GM12878 (cell line): ENCODE data around the gene ETNPPL. TPM values are rescaled to one million over a fixed set of nuclear protein-coding genes. Genes with fewer than 3 reads are reported as not detected.

ENCODE experiments used
- ATAC-seq: fragments of 200-7000 bp; cut with Tn5 transposase; 3 replicates; pipeline ENCODE4 v1.9.1; 2020; ENCODE audit warnings: mild to moderate bottlenecking, moderate library complexity
- BruUV-seq: library from RNA; stranded (reverse); fragments of 400-500 nt; replicated peaks from 2 replicates; lab custom pipeline; 2021; lab: Mats Ljungman, UMichigan
- CTCF ChIA-PET: fragments of 300-600 bp; sonication (Branson Sonifier 250); formaldehyde crosslinking; extraction: SDS; loops from one replicate; lab custom pipeline; 2021; ENCODE audit warnings: inconsistent platforms; lab: Yijun Ruan, JAX
- POLR2A ChIA-PET: fragments of 350-600 bp; formaldehyde crosslinking; extraction: SDS; loops from one replicate; lab custom pipeline; 2021; ENCODE audit warnings: inconsistent platforms; lab: Charles Lee
- RAD21 ChIA-PET: fragments of 300-600 bp; sonication (Branson Sonifier 250); formaldehyde crosslinking; loops from one replicate; lab custom pipeline; 2023; ENCODE audit warnings: antibody characterized with exemption; ENCODE audit not compliant: unreplicated experiment; lab: Charles Lee
- SMC1A ChIA-PET: fragments of 300-600 bp; sonication (Branson Sonifier 250); formaldehyde crosslinking; loops from one replicate; lab custom pipeline; 2023; ENCODE audit not compliant: unreplicated experiment, uncharacterized antibody; lab: Charles Lee
- DNase-seq: peaks from one replicate; pipeline ENCODE4 v3.0.0-alpha.2; 2011; ENCODE audit warnings: low read depth, low spot score
- FAIRE-seq: peaks from 3 replicates; lab custom pipeline; 2011; peaks lifted over from hg19 to GRCh38; lab: Jason Lieb, UNC
- H2AFZ ChIP-seq: 2 replicates; pipeline ENCODE4 v1.6.0; 2011; ENCODE audit warnings: low read depth, low read length, control low read depth; ENCODE audit not compliant: control insufficient read depth
- H3K27ac ChIP-seq: 2 replicates; pipeline ENCODE4 v1.5.1; 2011; ENCODE audit warnings: control low read depth; ENCODE audit not compliant: control insufficient read depth, insufficient read depth
- H3K27me3 ChIP-seq, 2 experiments: replicated peaks in 1 of 2; 2 replicates each; pipeline versions ENCODE4 v1.6.0 to v1.6.1; 2011; ENCODE audit warnings: low read length in 1 of 2; ENCODE audit not compliant: control insufficient read depth in 2 of 2, insufficient read depth in 2 of 2
- H3K36me3 ChIP-seq, 2 experiments: 2 replicates each; pipeline ENCODE4 v1.5.1; 2011; ENCODE audit warnings: low read length in 1 of 2; ENCODE audit not compliant: control insufficient read depth in 2 of 2, insufficient read depth in 2 of 2
- H3K4me1 ChIP-seq: 2 replicates; pipeline ENCODE4 v1.6.1; 2011; ENCODE audit warnings: mild to moderate bottlenecking, low read length, moderate library complexity, mixed read lengths; ENCODE audit not compliant: control insufficient read depth, insufficient read depth
- H3K4me2 ChIP-seq: 2 replicates; pipeline ENCODE4 v1.6.0; 2011; ENCODE audit warnings: control low read depth; ENCODE audit not compliant: control insufficient read depth, insufficient read depth
- H3K4me3 ChIP-seq: fragments of 200-600 bp; sonication (generic); 2 replicates; pipeline ENCODE4 v1.5.1; 2016
- H3K79me2 ChIP-seq: 2 replicates; pipeline ENCODE4 v1.6.0; 2011; ENCODE audit warnings: low read length; ENCODE audit not compliant: control insufficient read depth, insufficient read depth
- H3K9ac ChIP-seq: 2 replicates; pipeline ENCODE4 v1.8.0; 2011; ENCODE audit warnings: low read length, control low read depth, mixed read lengths; ENCODE audit not compliant: control insufficient read depth, insufficient read depth
- H3K9me3 ChIP-seq: replicated peaks from 3 replicates; pipeline ENCODE4 v1.5.1; 2011; ENCODE audit warnings: mild to moderate bottlenecking, low read length; ENCODE audit not compliant: control insufficient read depth, insufficient read depth
- H4K20me1 ChIP-seq: 2 replicates; pipeline ENCODE4 v1.6.0; 2011; ENCODE audit not compliant: control insufficient read depth, insufficient read depth
- ASH2L ChIP-seq: fragments of 300-600, 200-600 bp; sonication (generic); IDR thresholded peaks from 2 replicates; pipeline ENCODE4 v1.6.1; 2017; ENCODE audit warnings: low read depth, mild to moderate bottlenecking, borderline replicate concordance
- CHD4 ChIP-seq: fragments of 200-600 bp; sonication (generic); IDR thresholded peaks from 2 replicates; pipeline ENCODE4 v1.6.1; 2016; ENCODE audit warnings: mild to moderate bottlenecking
- CUX1 ChIP-seq: IDR thresholded peaks from 2 replicates; pipeline ENCODE4 v1.6.1; 2012; ENCODE audit warnings: improper control_type of control experiment, low read depth, low read length; ENCODE audit not compliant: insufficient replicate concordance
- EED ChIP-seq: sonication (generic); IDR thresholded peaks from 2 replicates; pipeline ENCODE4 v1.6.1; 2016; ENCODE audit warnings: antibody characterized with exemption, low read depth
- EP300 ChIP-seq, 2 experiments: fragments of 150-350 bp in 1 of 2; IDR thresholded peaks; 2 replicates each; pipeline ENCODE4 v1.6.1; 2011 to 2012; ENCODE audit warnings: low read depth in 2 of 2, low read length in 2 of 2, borderline replicate concordance in 1 of 2, improper control_type of control experiment in 1 of 2, inconsistent platforms in 1 of 2; ENCODE audit not compliant: control insufficient read depth in 1 of 2
- EZH2 ChIP-seq: IDR thresholded peaks from 2 replicates; pipeline ENCODE4 v1.6.1; 2012; ENCODE audit warnings: low read depth, mild to moderate bottlenecking, control low read depth, inconsistent platforms, low read length, borderline replicate concordance; ENCODE audit not compliant: control insufficient read depth
- FOXK2 ChIP-seq: fragments of 450-650 bp; IDR thresholded peaks from 2 replicates; pipeline ENCODE4 v1.6.1; 2017; ENCODE audit warnings: mild to moderate bottlenecking, moderate library complexity
- GABPA ChIP-seq: IDR thresholded peaks from 2 replicates; pipeline ENCODE4 v1.6.1; 2014; ENCODE audit warnings: antibody characterized with exemption, low read depth, mild to moderate bottlenecking, inconsistent platforms
- MYC ChIP-seq: IDR thresholded peaks from 2 replicates; pipeline ENCODE4 v1.6.1; 2011; ENCODE audit warnings: mild to moderate bottlenecking, low read length, moderate library complexity, inconsistent platforms; ENCODE audit not compliant: insufficient read depth, insufficient replicate concordance, insufficient read length, severe bottlenecking
- NFIC ChIP-seq: IDR thresholded peaks from 2 replicates; pipeline ENCODE4 v1.6.1; 2012; ENCODE audit warnings: low read depth, mild to moderate bottlenecking, inconsistent platforms, low read length, moderate library complexity
- PAX5 ChIP-seq: IDR thresholded peaks from 2 replicates; pipeline ENCODE4 v1.6.1; 2011; ENCODE audit warnings: low read depth, low read length, borderline replicate concordance
- PML ChIP-seq: IDR thresholded peaks from 2 replicates; pipeline ENCODE4 v1.6.1; 2012; ENCODE audit warnings: low read length, inconsistent platforms
- RELA ChIP-seq: fragments of 450-650 bp; IDR thresholded peaks from 2 replicates; pipeline ENCODE4 v1.8.0; 2014; ENCODE audit warnings: borderline replicate concordance; ENCODE audit not compliant: partially characterized antibody
- SMARCA5 ChIP-seq: fragments of 450-650 bp; IDR thresholded peaks from 2 replicates; pipeline ENCODE4 v1.6.1; 2017; ENCODE audit warnings: mild to moderate bottlenecking
- SPI1 ChIP-seq: IDR thresholded peaks from 2 replicates; pipeline ENCODE4 v1.6.1; 2011; ENCODE audit warnings: low read depth, mild to moderate bottlenecking, low read length, moderate library complexity, borderline replicate concordance; ENCODE audit not compliant: insufficient read depth
- TCF3 ChIP-seq: IDR thresholded peaks from 2 replicates; pipeline ENCODE4 v1.6.1; 2012; ENCODE audit warnings: low read depth, mild to moderate bottlenecking, low read length, borderline replicate concordance; ENCODE audit not compliant: insufficient read depth
- YBX1 ChIP-seq: fragments of 450-650 bp; IDR thresholded peaks from 2 replicates; pipeline ENCODE4 v1.6.1; 2016; ENCODE audit warnings: antibody characterized with exemption
- YY1 ChIP-seq: IDR thresholded peaks from 2 replicates; pipeline ENCODE4 v1.6.1; 2011; ENCODE audit warnings: low read depth, mild to moderate bottlenecking, low read length
- ZBTB33 ChIP-seq: fragments of 450-650 bp; IDR thresholded peaks from 2 replicates; pipeline ENCODE4 v1.6.1; 2017; ENCODE audit warnings: mild to moderate bottlenecking
- WGBS: methylation state at CpG from one replicate; pipeline ENCODE4 v1.1.6; 2016; ENCODE audit warnings: low lambda C conversion rate; ENCODE audit not compliant: insufficient replicate concordance, insufficient coverage; ENCODE audit errors: missing lambda C conversion rate; 5-methylcytosine and 5-hydroxymethylcytosine counted together
- in situ Hi-C: fragments of 300-500 bp; cut with MboI; formaldehyde crosslinking; loops from 9 replicates; pipeline ENCODE4 v1.14.3; 2018; ENCODE audit warnings: mixed read lengths
- intact Hi-C: fragments of 100-400 bp; cut with micrococcal nuclease; formaldehyde crosslinking; loops from one replicate; pipeline ENCODE4 v1.14.2; 2022; ENCODE audit not compliant: unreplicated experiment
- polyA plus RNA-seq, 11 experiments: library from polyadenylated mRNA; depleted of rRNA in 4 of 11; unstranded in 6 of 11; stranded (reverse) in 5 of 11; fragments of >200 nt; fragmentation: Nextera tagmentation in 4 of 11; fragmentation: Illumina TruSeq in 1 of 11; extraction: Ambion mirVana in 4 of 11; extraction: Trizol in 1 of 11; gene quantifications; 1 replicate in 1 of 11; 2 replicates in 10 of 11; pipeline versions ENCODE4 v1.2.1 to v1.2.3, GENCODE V29; 2011 to 2016; ENCODE audit warnings: inconsistent platforms in 2 of 11, missing spikeins in 2 of 11, low read depth in 1 of 11
- total RNA-seq, 4 experiments: library from RNA; depleted of rRNA in 3 of 4; stranded (reverse); fragments of >200 nt in 3 of 4; fragmentation: Illumina TruSeq in 1 of 4; extraction: Trizol in 1 of 4; gene quantifications; 2 replicates each; pipeline versions ENCODE4 v1.2.1 to v1.2.3, GENCODE V29; 2013 to 2021

ETNPPL gene
- total and polyA plus RNA-seq, 10 of the 15 experiments (the other 5 are each of a cell fraction or from before 2014, with no cell fraction given) = not detected

GRCh38 chr4:108788731-108789130 lies 25.9 kb upstream of the ETNPPL start:
- 55% methylated on average over 9 of the region's 9 CpGs for WGBS
- Histone ChIP-seq H3K27me3 (no peaks in the 10 kb centered on the region), H3K9ac (no peak overlapping the region), H3K4me3 (no peak overlapping the region), H4K20me1 (no peaks in the 10 kb centered on the region), H3K9me3 (no peaks in the 10 kb centered on the region), H2AFZ (no peak overlapping the region), H3K4me1 (no peaks in the 10 kb centered on the region), H3K79me2 (no peaks in the 10 kb centered on the region), H3K4me2 (no peak overlapping the region), H3K36me3 (no peaks in the 10 kb centered on the region), H3K27ac (no peak overlapping the region)
- no TSS peak for BruUV-seq
- DNase-seq (no peak), ATAC-seq (no peak), FAIRE-seq (no peak)
- RAD21 ChIA-PET = no interaction called here
- in situ Hi-C loops = no loop called here
- SMC1A ChIA-PET = no interaction called here
- POLR2A ChIA-PET = no interaction called here
- intact Hi-C loops = no loop called here
- CTCF ChIA-PET = no interaction called here
- TF ChIP-seq PML (no peak), PAX5 (no peak), MYC (no peak), SMARCA5 (no peak), SPI1 (no peak), CUX1 (no peak), TCF3 (no peak), EED (no peak), ZBTB33 (no peak), ASH2L (no peak), YBX1 (no peak), CHD4 (no peak), YY1 (no peak), FOXK2 (no peak), EZH2 (no peak), GABPA (no peak), EP300 (IDR thresholded peaks at IDR 0.05; ENCODE audit: borderline replicate concordance in 1 of 2, control insufficient read depth in 1 of 2, low read depth in 2 of 2, low read length in 2 of 2) (no peak), NFIC (no peak), RELA (no peak)
